Epidermal melanocyte (primary cell): ENCODE measurements around the gene SREK1.
A peak's percentile ranks its signal among the peaks of the same experiment; 100 is the strongest.
"Not testable (repeated sequence)": the region's sequence is repeated elsewhere in the genome, so short reads cannot be mapped to it uniquely, and the experiment has no call there.

Experiments
- DNase-seq: peaks from one replicate; pipeline ENCODE4 v3.0.0; 2011; ENCODE audit warnings: low spot score; ENCODE audit not compliant: insufficient read length

Gene SREK1, protein sequence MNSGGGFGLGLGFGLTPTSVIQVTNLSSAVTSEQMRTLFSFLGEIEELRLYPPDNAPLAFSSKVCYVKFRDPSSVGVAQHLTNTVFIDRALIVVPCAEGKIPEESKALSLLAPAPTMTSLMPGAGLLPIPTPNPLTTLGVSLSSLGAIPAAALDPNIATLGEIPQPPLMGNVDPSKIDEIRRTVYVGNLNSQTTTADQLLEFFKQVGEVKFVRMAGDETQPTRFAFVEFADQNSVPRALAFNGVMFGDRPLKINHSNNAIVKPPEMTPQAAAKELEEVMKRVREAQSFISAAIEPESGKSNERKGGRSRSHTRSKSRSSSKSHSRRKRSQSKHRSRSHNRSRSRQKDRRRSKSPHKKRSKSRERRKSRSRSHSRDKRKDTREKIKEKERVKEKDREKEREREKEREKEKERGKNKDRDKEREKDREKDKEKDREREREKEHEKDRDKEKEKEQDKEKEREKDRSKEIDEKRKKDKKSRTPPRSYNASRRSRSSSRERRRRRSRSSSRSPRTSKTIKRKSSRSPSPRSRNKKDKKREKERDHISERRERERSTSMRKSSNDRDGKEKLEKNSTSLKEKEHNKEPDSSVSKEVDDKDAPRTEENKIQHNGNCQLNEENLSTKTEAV

DNA sequence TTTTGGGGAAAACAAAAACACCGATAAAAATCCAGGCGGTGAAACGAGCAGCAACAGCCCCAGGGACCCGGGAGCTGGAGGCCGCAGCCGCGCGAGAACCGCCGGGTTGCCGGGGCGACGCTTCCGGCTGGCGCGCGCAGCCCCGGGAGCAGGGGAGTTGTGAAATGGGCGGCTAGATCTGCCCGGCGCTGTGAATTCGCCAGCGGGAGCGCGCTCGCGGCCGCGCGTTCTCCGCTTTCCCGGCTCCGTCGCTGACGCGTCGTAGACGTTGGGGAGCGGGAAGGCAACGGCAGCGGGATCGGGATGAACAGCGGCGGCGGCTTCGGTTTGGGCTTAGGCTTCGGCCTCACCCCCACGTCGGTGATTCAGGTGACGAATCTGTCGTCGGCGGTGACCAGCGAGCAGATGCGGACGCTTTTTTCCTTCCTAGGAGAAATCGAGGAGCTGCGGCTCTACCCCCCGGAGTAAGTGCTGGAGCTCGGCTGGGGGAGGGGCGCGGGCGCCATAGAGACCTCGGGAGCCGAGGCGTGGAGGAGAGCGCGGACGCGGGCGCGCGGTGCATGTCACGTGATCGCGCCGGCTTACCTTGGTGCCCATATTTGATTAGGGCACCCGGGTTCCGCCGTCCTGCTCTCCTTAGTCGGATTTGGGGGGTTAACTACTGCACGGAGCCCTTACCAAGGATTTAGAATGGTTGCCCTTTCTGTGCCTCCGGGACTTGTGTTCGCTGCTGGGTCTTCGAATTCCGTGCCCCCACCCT lies at the start of gene SREK1:
Gene SREK1 (plus strand): TSS at position 227 of the 760 bp plus-strand sequence. CDS start 77 bp downstream, at position 304.
- peak; percentile 94 for DNase-seq

DNA sequence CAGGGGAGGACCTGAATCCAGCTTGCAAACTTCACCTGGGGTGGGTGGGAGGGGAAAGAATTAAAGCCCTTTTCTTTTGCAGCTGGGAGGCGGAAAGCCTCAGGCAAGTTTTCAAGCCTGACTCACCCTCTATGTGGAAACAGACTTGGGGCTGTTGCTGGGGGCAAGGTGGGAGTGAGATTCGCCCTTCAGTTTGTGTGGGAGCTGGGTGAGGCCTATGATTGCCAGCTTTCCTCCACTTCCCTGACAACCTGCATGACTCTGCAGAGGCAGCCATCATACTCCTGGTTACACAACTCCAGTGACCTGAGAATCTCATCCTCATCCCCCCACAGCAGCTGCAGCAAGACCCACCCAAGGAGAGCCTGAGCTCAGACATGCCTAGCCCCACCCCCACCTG lies 43.2 kb upstream of the SREK1 start:
- no peak for DNase-seq

DNA sequence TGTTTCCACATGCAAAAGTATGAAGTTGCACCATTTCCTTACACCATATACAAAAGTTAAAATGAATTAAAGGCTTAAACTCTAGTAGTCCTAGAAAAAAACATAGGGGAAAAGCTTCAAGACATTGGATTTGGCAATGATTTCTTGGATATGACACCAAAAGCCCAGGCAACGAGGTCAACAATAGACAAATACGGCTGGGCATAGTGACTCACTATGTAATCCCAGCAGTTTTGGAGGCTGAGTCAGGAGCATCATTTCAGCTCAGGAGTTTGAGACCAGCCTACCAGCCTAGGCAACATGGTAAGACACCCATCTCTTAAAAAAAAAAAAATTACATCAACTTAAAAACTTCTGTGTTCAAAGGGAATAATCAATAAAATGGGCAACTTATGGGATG lies 30.9 kb upstream of the SREK1 start:
- DNase-seq, result no peak

DNA sequence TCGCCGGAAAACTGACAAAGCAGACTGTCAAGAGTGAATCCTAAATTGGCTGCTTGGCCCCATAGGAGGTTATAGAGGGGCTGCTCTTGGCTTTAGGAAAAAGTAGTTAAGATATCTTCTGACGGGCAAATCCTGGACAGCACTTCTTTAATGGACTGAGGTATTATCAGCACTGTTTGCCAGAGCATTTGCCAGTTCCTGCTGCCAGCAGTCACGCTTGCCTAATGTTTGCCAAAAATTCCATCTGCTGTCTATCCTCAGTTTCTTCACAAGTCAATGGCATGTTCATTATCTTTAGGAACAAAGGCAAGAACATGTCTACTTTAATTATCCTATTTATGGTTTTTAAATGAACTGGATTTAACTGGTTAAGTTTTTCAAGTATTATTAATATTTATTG lies 25.8 kb upstream of the SREK1 start:
- DNase-seq, result no peak

DNA sequence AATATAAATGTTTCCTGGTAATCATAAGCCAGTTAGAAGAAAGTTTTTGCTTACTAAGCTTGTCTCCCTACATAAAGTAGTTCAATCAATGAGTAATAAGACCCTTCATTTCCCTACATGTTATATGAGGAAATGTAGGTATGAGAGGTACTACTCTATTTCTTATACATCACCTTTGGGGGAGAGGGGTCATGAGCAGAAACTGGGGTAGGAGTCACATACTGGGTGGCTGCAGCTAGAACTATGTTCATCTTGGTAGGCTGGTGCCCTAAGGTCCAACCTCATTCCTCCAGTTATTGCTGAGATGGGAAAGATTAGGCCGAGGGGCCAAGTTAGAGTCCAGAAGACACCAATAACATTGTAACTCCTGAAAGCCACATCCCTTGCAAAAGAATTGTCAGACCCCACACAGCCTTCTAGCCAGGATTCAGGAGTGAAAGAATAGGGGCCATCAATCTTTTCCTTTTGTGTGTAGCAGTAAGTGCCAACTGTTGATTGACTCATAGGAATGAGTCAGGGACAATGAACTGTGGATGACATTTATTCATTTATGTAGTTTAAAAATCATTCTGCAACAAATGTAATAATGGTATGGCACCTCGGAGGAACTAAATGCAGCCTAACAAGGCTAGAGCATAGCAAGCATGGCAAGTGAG lies 21.6 kb upstream of the SREK1 start:
- DNase-seq, result no peak

DNA sequence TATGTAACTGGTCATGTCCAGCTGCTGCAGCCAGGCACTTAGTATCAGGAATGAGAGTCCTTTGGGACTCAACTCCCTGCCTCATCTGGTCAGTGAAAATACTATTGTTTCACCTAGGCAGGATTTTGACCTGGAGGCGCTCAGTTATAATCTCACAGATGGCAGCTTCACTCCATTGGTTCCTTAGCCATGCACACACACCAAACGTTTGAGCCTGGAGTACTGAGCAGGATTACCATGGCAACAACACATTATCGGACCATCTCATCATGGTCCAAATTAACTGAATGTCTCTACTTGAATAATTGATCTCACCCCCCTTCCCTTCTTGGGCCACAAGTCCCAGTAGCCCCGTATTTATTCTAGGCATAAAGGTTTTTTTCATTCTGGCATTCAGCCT lies 15.0 kb upstream of the SREK1 start:
- DNase-seq, result no peak

DNA sequence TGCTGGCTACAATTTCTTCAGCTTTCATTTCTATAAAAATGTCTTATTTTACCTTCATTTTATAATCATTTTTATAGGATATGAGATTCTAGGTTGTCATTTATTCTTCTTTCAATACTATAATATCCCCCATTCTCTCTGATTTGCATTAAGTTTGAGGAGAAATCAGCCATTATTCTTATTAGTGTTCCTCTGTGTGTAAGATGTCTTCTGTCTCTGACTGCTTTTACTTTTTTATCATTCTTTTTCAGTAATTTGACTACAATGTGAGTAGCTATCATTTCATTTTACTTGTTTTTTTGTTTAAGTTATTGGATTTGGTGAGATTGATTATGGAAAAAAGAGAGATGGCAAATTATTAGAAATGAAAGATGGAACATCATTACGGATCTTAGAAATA lies 13.6 kb upstream of the SREK1 start:
- DNase-seq, result no peak

DNA sequence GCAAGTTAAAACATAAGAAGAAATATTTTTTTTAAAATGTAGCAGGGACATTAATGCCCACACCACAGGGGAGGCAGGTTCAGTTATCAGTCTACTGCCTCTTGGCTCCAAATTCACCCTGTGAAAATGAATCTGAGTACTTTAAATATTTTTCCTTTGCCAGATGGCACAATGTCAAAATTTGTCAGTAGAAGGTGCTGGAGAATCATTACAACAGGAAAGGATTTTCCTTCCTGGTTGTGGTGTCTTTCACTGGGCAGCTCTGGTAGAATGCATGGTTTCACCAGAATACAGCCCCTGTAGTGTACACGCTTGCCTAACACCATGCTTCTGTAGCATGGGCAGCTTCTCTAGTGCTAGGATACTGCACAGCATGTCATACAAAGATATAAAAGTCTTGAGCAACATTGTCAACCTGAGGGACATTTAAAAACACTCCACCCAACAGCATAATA lies 9.7 kb upstream of the SREK1 start:
- DNase-seq, result no peak

DNA sequence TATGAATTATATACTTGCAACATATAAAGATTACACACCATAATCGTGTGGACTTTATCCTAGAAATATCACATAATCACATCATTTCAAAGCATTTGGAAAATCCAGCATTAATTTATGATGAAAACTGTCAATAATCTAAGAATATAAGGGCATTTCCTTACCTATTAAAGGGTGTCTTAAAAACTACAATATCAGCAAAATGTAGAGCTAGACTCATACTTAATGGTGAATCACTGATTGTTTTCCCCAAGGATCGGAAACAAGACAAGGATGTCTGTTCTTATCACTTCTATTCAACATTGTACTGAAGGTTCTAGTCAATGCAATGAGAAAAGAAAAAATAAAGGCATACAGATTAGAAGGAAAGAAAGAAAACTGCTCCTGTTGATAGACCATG lies 8.0 kb upstream of the SREK1 start:
- DNase-seq, result no peak

DNA sequence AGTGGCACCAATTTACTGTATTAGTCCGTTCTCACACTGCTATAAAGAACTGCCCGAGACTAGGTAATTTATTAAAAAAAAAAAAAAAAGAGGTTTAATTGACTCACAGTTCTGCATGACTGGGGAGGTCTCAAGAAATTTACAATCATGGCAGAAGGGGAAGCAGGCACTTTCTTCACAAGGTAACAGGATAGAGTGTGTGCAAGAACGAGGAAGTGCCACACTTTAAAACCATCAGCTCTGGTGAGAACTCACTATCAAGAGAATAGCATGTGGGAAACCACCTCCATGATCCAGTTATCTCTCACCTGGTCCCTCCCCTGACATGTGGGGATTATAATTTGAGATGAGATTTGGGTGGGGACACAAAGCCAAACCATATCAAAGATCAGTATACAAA lies 7.2 kb upstream of the SREK1 start:
- not testable (repeated sequence) for DNase-seq

DNA sequence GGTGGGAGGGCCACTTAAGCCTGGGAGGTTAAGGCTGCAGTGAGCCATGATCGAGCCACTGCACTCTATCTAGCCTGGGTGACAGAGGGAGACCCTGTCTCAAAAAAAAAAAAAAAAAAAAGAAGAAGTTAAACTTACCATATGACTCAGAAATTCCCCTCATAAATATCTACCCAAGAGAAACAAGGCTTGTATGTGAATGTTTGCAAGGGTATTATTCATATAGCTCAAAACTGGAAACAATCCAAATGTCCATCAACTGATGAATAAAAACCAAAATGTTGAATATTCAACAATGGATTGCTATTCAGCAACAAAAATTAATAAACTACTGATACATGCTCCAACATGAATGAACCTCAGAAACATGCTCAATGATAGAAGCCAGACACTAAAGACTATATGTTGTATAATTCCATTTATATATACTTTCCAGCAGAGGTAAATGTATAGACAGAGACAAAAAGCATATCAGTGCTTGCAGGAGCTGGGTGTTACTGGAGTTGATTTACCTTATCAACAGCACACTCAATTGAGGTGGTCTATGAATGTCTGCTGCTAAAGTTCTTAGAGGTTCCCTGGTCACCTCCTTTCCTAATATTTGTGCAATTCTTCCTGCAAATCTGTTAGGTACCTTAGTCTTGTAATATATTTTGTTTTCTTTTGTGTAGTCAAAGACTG lies 5.3 kb upstream of the SREK1 start:
- DNase-seq, result no peak

DNA sequence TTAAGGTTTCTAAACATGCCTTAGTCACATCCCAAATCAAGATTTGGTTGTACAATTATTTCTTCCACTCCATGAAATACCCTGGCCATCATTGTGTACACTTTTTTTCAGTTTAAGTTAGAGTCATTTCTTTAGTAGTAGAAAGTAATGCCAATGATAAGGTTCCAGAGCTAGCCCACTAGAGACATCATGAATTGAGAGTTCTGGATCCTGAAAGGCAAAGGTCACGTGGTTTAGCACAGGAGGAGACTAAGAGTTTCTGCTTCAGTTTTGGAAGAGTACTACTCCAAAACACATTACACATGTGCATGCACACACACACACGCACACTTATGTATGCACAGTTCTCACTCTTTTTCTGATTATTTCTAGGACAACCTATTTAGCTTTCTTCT lies 4.8 kb upstream of the SREK1 start:
- no peak for DNase-seq

DNA sequence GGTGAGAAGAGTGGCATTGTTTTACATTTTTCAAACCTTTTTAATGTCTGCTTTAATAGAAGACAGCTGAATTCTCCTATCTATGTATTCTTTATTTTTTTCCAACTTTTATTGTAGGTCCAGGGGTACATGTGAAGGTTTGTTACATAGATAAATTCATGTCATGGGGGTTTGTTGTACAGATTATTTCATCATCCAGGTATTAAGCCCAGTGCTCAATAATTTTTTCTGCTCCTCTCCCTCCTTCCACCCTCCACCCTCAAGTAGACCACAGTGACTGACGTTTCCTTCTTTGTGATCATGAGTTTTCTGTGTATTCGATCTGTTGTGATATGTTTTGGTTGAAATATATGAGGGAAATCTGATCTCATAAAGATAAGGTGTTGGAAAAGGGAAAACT lies 1.7 kb upstream of the SREK1 start:
- no peak for DNase-seq

DNA sequence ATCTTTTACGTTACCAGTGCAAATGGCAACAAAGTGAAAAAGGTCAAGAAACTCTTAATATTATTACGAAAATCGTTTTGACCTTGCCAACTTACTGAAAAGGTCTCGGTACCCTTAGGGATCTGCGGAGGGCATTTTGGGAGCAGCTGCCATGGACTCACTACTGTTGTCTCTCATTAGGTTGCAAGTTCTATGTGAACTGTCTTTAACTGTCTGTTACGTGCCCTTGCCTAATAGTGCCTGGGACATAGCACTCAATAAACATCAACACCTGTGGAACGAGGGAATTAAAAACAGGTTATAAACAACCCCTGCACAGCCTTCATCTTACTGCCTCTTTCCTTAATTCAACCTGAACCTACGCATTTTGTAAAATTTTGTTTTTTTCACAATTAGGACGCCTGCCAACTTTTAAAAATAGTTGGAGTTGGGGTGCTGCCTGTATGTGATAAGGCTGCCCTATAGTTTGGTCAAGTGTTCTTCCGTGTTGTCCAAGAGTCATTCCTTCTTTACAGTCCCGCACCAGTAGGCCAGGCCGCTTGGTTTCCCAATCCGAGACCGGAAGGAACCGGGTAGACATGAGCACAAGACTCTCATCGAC lies 527 bp upstream of the SREK1 start:
- DNase-seq, result no peak

DNA sequence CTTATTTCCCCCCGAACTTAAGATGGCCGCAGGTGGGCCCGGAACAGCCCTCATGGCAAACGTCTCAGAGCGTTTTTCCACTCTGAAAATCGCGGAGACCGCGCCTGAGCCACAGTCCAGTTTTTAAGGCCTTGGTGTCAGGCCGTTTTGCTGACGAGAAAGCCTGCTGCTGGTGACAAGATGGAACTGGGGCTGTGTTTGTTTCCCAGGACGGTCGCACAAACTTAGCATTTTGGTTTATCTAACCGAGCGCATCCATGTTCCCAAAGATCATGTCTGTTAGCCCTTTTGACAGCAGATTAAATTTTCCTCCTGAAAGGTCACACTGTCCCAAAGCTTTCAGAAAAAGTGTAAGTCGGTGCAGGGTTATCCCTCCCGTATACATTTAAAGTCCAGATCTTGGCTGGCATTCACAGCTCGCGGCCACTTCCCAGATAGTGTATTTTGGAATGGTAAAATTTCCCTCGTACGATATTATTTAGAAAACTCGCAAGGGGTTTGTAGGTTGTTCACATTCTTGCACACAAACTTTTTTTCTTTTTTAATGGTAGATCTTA lies 812 bp downstream of the SREK1 start:
- DNase-seq, result no peak

DNA sequence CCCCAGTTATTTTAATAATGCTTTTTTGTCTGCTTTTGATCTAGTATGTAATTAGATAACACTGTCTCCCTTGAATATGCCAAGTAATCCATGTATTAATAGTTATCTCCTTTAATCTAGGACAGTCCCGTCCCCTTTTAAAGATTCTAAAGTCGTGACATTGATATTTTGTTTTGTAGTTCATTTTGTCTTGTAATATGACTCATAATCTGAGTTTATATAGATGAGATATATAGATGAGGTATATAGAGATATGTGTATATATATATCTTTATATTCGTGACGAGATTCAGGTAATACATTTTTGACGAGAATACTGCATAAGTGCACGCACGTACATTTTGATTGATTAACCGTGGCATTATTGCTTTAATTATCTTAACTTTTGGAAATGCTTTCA lies 1.6 kb downstream of the SREK1 start:
- DNase-seq, result no peak

DNA sequence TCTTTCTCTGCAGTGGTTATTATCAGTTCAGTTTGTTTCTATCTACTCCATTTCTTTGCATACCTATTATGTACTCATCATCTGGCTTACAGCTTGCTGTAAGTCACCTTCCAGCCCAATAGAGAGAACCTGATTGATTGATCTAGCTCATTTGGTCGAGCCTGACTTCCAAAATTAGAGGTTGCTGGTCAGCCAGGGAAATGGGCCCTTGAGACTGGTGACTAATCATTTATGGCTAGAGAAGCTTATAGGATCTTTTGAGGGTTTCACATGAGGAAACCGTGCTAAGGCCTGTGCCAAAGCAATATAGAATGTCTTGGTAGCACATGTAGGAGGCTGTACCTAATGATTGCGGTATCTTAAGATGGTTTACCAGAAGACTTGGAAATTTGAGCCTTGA lies 5.8 kb downstream of the SREK1 start:
- DNase-seq, result no peak

DNA sequence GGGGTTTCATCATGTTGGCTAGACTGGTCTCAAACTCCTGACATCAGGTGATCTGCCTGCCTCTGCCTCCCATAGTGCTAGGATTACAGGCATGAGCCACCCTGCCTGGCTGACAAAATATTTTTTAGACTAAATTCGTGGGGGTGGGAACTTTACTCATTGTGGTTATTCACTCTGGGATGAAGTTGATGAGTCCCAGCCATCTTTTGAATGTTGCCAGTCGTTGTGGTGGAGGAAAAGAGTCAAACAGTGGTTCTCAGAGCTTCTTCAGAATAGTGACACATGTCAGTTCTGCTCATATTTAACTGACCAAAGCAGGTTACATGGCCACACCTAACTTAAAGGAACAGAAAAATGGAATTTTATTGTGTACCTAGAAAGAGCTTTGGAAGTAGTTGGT lies 6.9 kb downstream of the SREK1 start:
- no peak for DNase-seq

DNA sequence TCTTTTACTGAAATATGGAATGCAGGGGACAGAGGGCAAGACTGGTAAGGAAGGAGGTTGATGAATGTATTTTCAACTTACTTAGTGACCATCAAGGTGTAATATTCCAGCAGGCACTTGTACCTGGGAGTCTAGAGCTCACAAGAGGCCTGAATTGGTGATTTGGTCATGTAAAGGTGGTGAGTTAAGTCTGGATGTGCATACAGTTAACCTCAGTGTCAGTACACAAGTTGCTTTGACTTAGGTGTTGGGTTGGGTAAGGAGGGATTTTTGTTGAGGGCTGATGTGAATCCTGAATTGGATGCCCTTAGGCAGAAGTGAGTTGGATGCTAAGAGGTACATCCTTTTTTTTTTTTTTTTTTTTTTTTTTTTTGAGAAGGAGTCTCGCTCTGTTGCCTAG lies 7.4 kb downstream of the SREK1 start:
- no peak for DNase-seq

DNA sequence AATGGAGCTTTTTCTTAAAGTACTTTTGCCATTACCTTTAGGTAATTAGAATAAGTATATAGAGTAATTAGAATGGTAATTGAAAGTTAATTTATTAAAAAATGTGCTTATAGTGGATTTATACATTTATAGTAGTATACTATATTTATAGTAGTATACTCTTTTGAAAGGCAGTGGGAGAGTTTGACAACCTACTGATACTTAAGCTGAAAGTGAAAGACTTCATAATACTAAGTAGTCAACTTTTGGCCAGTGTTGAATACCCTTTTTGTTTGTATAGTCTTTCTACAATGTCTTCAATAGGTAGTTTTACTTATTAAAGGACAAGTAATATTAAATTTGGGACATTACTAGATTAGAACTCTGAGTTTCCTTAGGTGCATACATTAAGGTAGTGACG lies 12.9 kb downstream of the SREK1 start:
- no peak for DNase-seq

DNA sequence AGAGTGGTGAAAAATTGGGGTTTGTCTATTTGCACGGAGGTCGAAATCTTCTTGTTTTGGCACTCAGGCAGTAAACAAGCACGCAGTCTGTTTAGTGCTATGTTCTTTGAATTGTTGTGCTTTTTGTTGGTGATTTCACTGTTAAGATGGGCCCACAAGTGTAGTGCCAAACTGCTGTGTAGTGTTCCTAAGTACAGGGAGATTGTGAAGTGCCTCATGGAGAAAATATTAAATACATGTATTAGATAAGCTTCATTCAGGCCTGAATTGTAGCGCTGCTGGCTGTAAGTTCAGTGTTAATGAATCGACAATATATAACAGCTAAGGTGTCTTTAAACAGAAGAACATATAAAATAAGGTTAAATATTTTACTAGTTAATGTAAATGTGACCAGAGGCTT lies 17.3 kb downstream of the SREK1 start:
- no peak for DNase-seq
